A549 treated with Hydrocortisone at 1 μM for 4 hours (cell line): ENCODE data around the gene RAX. TPM values are rescaled to one million over a fixed set of nuclear protein-coding genes. Genes with fewer than 3 reads are reported as not detected.

Source experiments
- total RNA-seq: library from RNA; stranded (reverse); fragments of 200-300 nt; extraction: Qiagen RNA extraction; gene quantifications from 5 replicates; pipeline ENCODE4 v1.2.3, GENCODE V29; 2022

RAX gene
- 0.05 TPM in 1 of 5 replicates, not detected in the others for total RNA-seq

DNA sequence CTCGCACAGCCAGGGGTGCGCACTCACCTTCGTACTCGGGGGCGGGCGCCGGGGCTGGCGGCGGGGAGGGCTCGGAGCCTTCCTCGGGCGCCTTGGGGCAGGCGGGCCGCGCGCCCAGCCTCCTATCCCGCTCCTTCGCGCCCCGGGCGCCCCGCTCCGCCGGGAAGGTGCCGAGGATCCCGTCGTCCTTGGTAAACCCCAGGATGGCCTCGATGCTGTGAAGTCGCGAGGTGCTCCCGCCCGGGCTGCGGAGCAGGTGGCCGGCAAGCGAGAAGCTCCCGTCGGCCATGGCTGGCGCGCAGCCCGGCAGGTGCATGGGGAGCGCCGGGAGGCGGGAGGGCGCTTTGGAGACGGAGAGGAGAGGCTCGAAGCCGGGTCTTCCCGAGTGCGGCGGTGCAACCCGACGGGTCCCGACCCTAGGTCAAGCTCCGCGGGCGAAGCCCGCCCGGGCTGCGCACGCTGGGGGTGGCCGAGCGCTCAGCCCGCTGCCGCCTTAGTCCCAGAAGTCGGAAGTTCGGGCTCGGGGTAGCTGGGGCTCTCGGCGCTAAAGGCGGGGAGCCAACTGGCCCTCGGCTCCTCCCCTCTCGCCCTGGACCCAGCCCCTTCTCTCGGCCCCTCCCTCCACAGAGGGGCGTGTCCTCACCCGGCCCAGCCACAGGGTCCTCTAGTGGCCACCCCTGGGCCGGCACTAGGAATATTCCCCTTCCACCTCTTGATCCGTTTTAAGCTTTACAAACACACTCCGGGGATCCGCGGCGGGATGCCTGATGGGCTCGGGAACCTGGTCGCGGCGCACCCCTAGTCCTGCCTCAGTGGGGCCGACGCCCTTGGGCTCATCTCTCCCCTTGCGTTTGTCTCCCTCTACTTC, at the start of gene RAX:
Gene RAX, minus strand, starts transcription at position 564 of the 868 bp plus-strand sequence. Its CDS starts 248 bp downstream, at position 316.

DNA sequence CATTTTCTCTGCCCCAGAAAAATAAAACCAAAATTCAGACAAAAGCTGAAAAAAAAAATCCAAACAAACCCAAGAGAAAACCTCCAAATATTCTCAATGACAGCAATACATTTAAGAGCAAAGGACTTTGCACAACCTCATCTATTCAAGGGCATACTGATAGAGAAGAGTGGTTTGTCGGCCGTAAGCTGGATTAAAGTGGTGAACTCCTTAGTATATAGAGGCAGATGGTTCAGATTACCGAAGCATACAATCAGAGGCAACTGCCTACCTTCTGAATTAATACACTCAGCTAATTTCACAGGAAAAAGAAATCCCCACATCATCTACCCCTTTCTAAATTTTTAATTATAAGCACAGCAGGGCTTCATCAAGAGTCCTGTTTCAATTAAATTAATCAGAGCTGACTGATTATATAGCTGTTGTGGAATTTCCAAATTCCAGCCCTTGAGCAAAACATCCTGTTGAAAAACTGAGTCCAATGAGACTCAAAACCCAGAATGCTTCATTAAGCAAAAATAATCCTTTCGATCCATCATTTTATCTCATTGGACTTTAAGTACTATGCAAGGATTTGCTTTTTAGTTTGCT, 45.3 kb upstream of the RAX start, which contains the start of gene CPLX4:
Gene CPLX4, minus strand, starts transcription at position 190 of the 591 bp plus-strand sequence. Its CDS starts 187 bp downstream, at position 3.

DNA sequence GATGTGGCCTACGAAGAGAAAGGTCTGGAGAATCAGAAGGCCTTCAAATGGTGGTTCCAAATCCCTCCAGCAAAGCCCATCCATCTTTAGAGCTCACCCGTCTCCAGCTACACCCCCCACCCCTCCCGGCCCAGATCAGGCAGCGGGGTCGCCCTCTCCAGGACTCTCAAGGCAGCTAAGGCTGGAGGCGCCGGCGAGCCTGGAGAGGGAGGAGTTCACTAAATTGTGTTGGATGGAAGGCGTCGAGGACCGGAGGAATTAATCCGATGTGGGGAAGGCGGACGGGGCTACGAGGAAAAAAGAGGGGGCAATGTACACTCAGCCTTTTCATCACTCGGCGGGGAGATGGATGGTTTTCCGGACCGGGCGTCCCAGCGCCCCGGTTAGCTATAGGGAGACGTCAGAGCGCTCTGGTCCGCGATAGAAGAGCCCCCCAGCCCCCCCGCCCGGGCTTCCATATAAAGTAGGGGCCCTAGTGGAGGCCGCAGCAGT, 53.5 kb downstream of the RAX start, which contains the start of gene GRP:
Gene GRP, plus strand, starts transcription at position 487 of the 492 bp plus-strand sequence. CDS start 108 bp downstream, outside the sequence.

Other genes starting within 250 kb of the RAX start
- 54.4 to 65.5 TPM (median 61.0 TPM) in 5 replicates for gene SEC11C, start 133.6 kb downstream of the RAX start, total RNA-seq
- gene GRP, start 53.3 kb downstream of the RAX start, total RNA-seq = not detected in 5 replicates
- not detected in 5 replicates for gene CPLX4, start 45.2 kb upstream of the RAX start, total RNA-seq
- gene LMAN1, start 85.8 kb upstream of the RAX start, total RNA-seq = 23.2 to 45.0 TPM (median 30.9 TPM) in 5 replicates